WTC11 (cell line): ENCODE measurements around the gene AHSP. TPM values are rescaled to one million over a fixed set of nuclear protein-coding genes. Genes with fewer than 3 reads are reported as not detected.

Experiments
- ATAC-seq: fragments of 200-7000 bp; cut with Tn5 transposase; 2 replicates; pipeline ENCODE4 v1.10.0; 2021; ENCODE audit warnings: mild to moderate bottlenecking, moderate library complexity
- CTCF ChIA-PET: fragments of 300-600 bp; sonication (Branson Sonifier 250); formaldehyde crosslinking; loops from one replicate; lab custom pipeline; 2021; ENCODE audit warnings: antibody characterized with exemption; lab: Charles Lee
- POLR2A ChIA-PET: fragments of 350-600 bp; sonication (Branson Sonifier 250); formaldehyde crosslinking; loops from one replicate; lab custom pipeline; 2021; ENCODE audit warnings: antibody characterized with exemption; lab: Charles Lee
- DNase-seq: peaks from one replicate; pipeline ENCODE4 v3.0.0; 2021; ENCODE audit warnings: low spot score
- H3K27ac Mint-ChIP-seq: 2 replicates; pipeline ENCODE4 v1.8.0; 2021; ENCODE audit warnings: mixed read lengths
- H3K27me3 Mint-ChIP-seq: 2 replicates; pipeline ENCODE4 v1.8.0; 2021; ENCODE audit warnings: low read depth, mild to moderate bottlenecking, moderate library complexity, mixed read lengths
- H3K36me3 Mint-ChIP-seq: 2 replicates; pipeline ENCODE4 v1.8.0; 2021; ENCODE audit warnings: mixed read lengths
- H3K4me1 Mint-ChIP-seq: 2 replicates; pipeline ENCODE4 v1.8.0; 2022; ENCODE audit warnings: mixed read lengths
- H3K4me3 Mint-ChIP-seq: 2 replicates; pipeline ENCODE4 v1.8.0; 2021; ENCODE audit warnings: mild to moderate bottlenecking, moderate library complexity, mixed read lengths
- H3K9me3 Mint-ChIP-seq: 2 replicates; pipeline ENCODE4 v1.8.0; 2021; ENCODE audit warnings: mixed read lengths
- KAT7 ChIP-seq: sonication (generic); formaldehyde crosslinking; IDR thresholded peaks from 2 replicates; pipeline ENCODE4 v1.8.1; 2023; ENCODE audit warnings: missing genetic modification reagents, mild to moderate bottlenecking, borderline replicate concordance
- NFATC4 ChIP-seq: fragments of 250-450 bp; sonication (Bioruptor Pico); IDR thresholded peaks from 2 replicates; pipeline ENCODE4 v1.9.0; 2021; ENCODE audit warnings: mild to moderate bottlenecking
- SMAD4 ChIP-seq: sonication (generic); formaldehyde crosslinking; IDR thresholded peaks from 2 replicates; pipeline ENCODE4 v1.8.0; 2022; ENCODE audit warnings: mild to moderate bottlenecking, missing genetic modification reagents
- SOX15 ChIP-seq: fragments of 250-450 bp; sonication (Bioruptor Pico); IDR thresholded peaks from 2 replicates; pipeline ENCODE4 v1.9.0; 2021; ENCODE audit warnings: mild to moderate bottlenecking
- TP53 ChIP-seq: sonication (generic); formaldehyde crosslinking; IDR thresholded peaks from 2 replicates; pipeline ENCODE4 v1.8.1; 2023; ENCODE audit warnings: mild to moderate bottlenecking, missing genetic modification reagents
- ZBTB43 ChIP-seq: sonication (generic); formaldehyde crosslinking; IDR thresholded peaks from 2 replicates; pipeline ENCODE4 v1.8.1; 2023; ENCODE audit warnings: mild to moderate bottlenecking, missing genetic modification reagents
- ZNF138 ChIP-seq: sonication (generic); formaldehyde crosslinking; conservative IDR thresholded peaks from 2 replicates; pipeline ENCODE4 v1.8.1; 2022; ENCODE audit warnings: mild to moderate bottlenecking, moderate library complexity, missing genetic modification reagents
- ZNF219 ChIP-seq: sonication (generic); formaldehyde crosslinking; IDR thresholded peaks from 2 replicates; pipeline ENCODE4 v1.8.0; 2023; ENCODE audit warnings: missing genetic modification reagents, mild to moderate bottlenecking, borderline replicate concordance
- ZNF281 ChIP-seq: sonication (generic); formaldehyde crosslinking; IDR thresholded peaks from 2 replicates; pipeline ENCODE4 v1.8.0; 2023; ENCODE audit warnings: mild to moderate bottlenecking, missing genetic modification reagents
- ZNF396 ChIP-seq: fragments of 250-450 bp; sonication (Bioruptor Pico); IDR thresholded peaks from 2 replicates; pipeline ENCODE4 v1.8.0; 2021; ENCODE audit warnings: mild to moderate bottlenecking, moderate library complexity, borderline replicate concordance
- total RNA-seq: library from RNA; stranded (reverse); gene quantifications from 3 replicates; pipeline ENCODE4 v1.2.3, GENCODE V29; 2021
- TF ChIP-seq, protein P1 (sequence below): sonication (generic); formaldehyde crosslinking; IDR thresholded peaks from 2 replicates; pipeline ENCODE4 v1.8.1; 2022; ENCODE audit warnings: mild to moderate bottlenecking, moderate library complexity, missing genetic modification reagents
- TF ChIP-seq, protein P2 (sequence below): sonication (generic); formaldehyde crosslinking; IDR thresholded peaks from 2 replicates; pipeline ENCODE4 v1.8.0; 2022; ENCODE audit warnings: mild to moderate bottlenecking, missing genetic modification reagents
- TF ChIP-seq, protein P3 (sequence below): sonication (generic); formaldehyde crosslinking; IDR thresholded peaks from 2 replicates; pipeline ENCODE4 v1.8.1; 2023; ENCODE audit warnings: mild to moderate bottlenecking, missing genetic modification reagents, borderline replicate concordance

AHSP gene
- total RNA-seq, 1 experiment from 2014 or later, result 0.81 TPM

GRCh38 chr16:31485571-31485970 is 42.1 kb upstream of the AHSP start:
- ChIA-PET CTCF (interaction anchor here (1.6 kb wide), 1 partner anchor 12 kb away, joined by 5 read pairs; no protein-coding TSS in a partner anchor), POLR2A (no interaction called here)
- peaks cover 8% of the 10 kb centered on the region for H3K4me1 Mint-ChIP-seq
- DNase-seq, result no peak
- 0 out of 2 replicates have a peak overlapping the region, but pooled peaks have one; percentile 24 for H3K4me3 Mint-ChIP-seq
- no peaks in the 10 kb centered on the region for H3K9me3 Mint-ChIP-seq
- peaks cover under 1% of the 10 kb centered on the region; the same call in 1 of the 2 replicates for H3K36me3 Mint-ChIP-seq
- no peak overlapping the region for H3K27ac Mint-ChIP-seq
- ATAC-seq, result no peak
- no peak for TF ChIP-seq KAT7 (CRISPR knock-in tag)
- TF ChIP-seq ZNF219, result no peak
- no peak for TF ChIP-seq ZNF138 (CRISPR knock-in tag)
- TF ChIP-seq ZNF281 (CRISPR knock-in tag), result no peak
- TF ChIP-seq NFATC4 (CRISPR knock-in tag), result no peak
- TF ChIP-seq, protein P1, sequence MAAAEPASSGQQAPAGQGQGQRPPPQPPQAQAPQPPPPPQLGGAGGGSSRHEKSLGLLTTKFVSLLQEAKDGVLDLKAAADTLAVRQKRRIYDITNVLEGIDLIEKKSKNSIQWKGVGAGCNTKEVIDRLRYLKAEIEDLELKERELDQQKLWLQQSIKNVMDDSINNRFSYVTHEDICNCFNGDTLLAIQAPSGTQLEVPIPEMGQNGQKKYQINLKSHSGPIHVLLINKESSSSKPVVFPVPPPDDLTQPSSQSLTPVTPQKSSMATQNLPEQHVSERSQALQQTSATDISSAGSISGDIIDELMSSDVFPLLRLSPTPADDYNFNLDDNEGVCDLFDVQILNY, result no peak
- TF ChIP-seq SOX15 (CRISPR knock-in tag), result no peak
- peaks cover 89% of the 10 kb centered on the region for H3K27me3 Mint-ChIP-seq

DNA sequence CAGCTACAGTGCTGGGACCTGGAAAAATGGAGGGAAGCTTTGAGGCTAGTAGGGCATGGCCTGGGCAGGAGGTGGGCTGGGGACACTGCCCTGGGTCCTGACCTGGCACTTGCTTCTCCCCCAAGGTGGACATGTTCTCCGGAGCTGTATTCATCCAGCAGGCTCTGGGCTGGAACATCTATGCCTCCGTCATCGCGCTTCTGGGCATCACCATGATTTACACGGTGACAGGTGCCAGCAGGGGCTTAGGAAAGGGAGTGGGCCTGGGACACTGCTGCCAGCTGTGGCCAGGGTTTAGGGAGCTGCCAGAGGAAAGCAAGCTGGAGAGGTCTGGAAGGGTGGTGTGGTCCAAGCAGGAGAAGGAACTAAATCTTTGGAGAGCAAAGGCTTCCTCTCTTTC is 41.7 kb upstream of the AHSP start:
- H3K27me3 Mint-ChIP-seq, result peaks cover 89% of the 10 kb centered on the region
- DNase-seq, result no peak
- POLR2A ChIA-PET, result interaction anchor here (1.0 to 1.3 kb wide), 2 partner anchors 8 to 10 kb away, joined by 3 to 4 read pairs; no protein-coding TSS in a partner anchor
- CTCF ChIA-PET, result interaction anchor here (1.0 to 2.9 kb wide), 5 partner anchors 9 to 228 kb away, joined by 3 to 26 read pairs (median 5); no protein-coding TSS in a partner anchor
- H3K9me3 Mint-ChIP-seq, result no peaks in the 10 kb centered on the region
- no peak overlapping the region for H3K27ac Mint-ChIP-seq
- no peak for ATAC-seq
- peak overlapping the region; percentile 24; the same call in 1 of the 2 replicates for H3K4me3 Mint-ChIP-seq
- peaks cover 4% of the 10 kb centered on the region; the same call in 1 of the 2 replicates for H3K36me3 Mint-ChIP-seq
- no peak for TF ChIP-seq ZNF396 (CRISPR knock-in tag)
- TF ChIP-seq, protein P2, sequence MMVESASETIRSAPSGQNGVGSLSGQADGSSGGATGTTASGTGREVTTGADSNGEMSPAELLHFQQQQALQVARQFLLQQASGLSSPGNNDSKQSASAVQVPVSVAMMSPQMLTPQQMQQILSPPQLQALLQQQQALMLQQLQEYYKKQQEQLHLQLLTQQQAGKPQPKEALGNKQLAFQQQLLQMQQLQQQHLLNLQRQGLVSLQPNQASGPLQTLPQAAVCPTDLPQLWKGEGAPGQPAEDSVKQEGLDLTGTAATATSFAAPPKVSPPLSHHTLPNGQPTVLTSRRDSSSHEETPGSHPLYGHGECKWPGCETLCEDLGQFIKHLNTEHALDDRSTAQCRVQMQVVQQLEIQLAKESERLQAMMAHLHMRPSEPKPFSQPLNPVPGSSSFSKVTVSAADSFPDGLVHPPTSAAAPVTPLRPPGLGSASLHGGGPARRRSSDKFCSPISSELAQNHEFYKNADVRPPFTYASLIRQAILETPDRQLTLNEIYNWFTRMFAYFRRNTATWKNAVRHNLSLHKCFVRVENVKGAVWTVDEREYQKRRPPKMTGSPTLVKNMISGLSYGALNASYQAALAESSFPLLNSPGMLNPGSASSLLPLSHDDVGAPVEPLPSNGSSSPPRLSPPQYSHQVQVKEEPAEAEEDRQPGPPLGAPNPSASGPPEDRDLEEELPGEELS (CRISPR knock-in tag), result no peak
- TF ChIP-seq, protein P3, sequence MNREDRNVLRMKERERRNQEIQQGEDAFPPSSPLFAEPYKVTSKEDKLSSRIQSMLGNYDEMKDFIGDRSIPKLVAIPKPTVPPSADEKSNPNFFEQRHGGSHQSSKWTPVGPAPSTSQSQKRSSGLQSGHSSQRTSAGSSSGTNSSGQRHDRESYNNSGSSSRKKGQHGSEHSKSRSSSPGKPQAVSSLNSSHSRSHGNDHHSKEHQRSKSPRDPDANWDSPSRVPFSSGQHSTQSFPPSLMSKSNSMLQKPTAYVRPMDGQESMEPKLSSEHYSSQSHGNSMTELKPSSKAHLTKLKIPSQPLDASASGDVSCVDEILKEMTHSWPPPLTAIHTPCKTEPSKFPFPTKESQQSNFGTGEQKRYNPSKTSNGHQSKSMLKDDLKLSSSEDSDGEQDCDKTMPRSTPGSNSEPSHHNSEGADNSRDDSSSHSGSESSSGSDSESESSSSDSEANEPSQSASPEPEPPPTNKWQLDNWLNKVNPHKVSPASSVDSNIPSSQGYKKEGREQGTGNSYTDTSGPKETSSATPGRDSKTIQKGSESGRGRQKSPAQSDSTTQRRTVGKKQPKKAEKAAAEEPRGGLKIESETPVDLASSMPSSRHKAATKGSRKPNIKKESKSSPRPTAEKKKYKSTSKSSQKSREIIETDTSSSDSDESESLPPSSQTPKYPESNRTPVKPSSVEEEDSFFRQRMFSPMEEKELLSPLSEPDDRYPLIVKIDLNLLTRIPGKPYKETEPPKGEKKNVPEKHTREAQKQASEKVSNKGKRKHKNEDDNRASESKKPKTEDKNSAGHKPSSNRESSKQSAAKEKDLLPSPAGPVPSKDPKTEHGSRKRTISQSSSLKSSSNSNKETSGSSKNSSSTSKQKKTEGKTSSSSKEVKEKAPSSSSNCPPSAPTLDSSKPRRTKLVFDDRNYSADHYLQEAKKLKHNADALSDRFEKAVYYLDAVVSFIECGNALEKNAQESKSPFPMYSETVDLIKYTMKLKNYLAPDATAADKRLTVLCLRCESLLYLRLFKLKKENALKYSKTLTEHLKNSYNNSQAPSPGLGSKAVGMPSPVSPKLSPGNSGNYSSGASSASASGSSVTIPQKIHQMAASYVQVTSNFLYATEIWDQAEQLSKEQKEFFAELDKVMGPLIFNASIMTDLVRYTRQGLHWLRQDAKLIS, result no peak
- H3K4me1 Mint-ChIP-seq, result peaks cover 8% of the 10 kb centered on the region

DNA sequence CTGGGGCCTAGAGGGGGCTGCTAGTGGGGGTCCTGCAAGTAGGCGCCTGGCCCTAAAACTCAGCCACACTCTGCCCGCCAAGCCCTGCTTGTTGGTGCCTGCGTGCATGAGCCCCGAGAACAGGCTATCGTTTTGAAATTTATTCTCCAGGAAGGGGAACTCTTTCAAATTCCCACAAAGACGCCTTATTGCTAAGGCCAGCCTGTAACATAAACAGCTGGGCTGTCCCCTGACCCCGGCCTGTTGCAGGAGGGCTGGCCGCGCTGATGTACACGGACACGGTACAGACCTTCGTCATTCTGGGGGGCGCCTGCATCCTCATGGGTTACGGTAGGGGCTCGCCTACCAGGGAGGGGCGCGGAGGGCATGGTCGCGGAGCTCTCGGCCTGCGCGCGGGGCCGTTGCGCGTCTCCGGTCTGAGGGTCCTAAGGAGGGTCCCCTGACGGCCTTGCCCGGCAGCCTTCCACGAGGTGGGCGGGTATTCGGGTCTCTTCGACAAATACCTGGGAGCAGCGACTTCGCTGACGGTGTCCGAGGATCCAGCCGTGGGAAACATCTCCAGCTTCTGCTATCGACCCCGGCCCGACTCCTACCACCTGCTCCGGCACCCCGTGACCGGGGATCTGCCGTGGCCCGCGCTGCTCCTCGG is 40.5 kb upstream of the AHSP start:
- ATAC-seq (peak; percentile 3), DNase-seq (no peak)
- peak overlapping the region; percentile 78 for H3K4me3 Mint-ChIP-seq
- CTCF ChIA-PET, result interaction anchor here (1.0 to 3.1 kb wide), 9 partner anchors 10 to 227 kb away, joined by 3 to 26 read pairs (median 6); partner anchors contain the start of gene ARMC5
- H3K27me3 Mint-ChIP-seq, result peaks cover 80% of the 10 kb centered on the region
- POLR2A ChIA-PET, result interaction anchor here (1.0 to 1.8 kb wide), 5 partner anchors 9 to 227 kb away, joined by 3 to 8 read pairs (median 4); no protein-coding TSS in a partner anchor
- H3K9me3 Mint-ChIP-seq, result no peaks in the 10 kb centered on the region
- H3K27ac Mint-ChIP-seq, result no peak overlapping the region
- peaks cover 8% of the 10 kb centered on the region for H3K4me1 Mint-ChIP-seq
- peaks cover 4% of the 10 kb centered on the region; the same call in 1 of the 2 replicates for H3K36me3 Mint-ChIP-seq
- TF ChIP-seq ZBTB43 (CRISPR knock-in tag) (no peak), TP53 (CRISPR knock-in tag) (0 out of 2 replicates have a peak, but pooled peaks have one; percentile 70), SMAD4 (CRISPR knock-in tag) (no peak)
- TF ChIP-seq, protein P2 (CRISPR knock-in tag), result 0 out of 2 replicates have a peak, but pooled peaks have one; percentile 29
